OCI-LY3 (cell line): ENCODE data around the gene BICDL2.

Experiments used
- H2AFZ ChIP-seq: fragments of 200-600, 300-600 bp; shearing (Covaris generic); 2 replicates; pipeline ENCODE4 v1.6.0; 2014; ENCODE audit warnings: antibody characterized with exemption, low read depth, low read length
- H3K27ac ChIP-seq: fragments of 200-600, 300-600 bp; sonication (generic); 2 replicates; pipeline ENCODE4 v1.5.1; 2014; ENCODE audit warnings: mild to moderate bottlenecking, low read length, moderate library complexity, mixed read lengths
- H3K27me3 ChIP-seq: fragments of 200-600, 300-600 bp; sonication (generic); 2 replicates; pipeline ENCODE4 v1.6.1; 2014; ENCODE audit warnings: low read depth, low read length, mixed read lengths
- H3K36me3 ChIP-seq: fragments of 200-600, 300-600 bp; sonication (generic); replicated peaks from 2 replicates; pipeline ENCODE3; 2014; ENCODE audit warnings: low read depth, low read length, mixed read lengths
- H3K4me1 ChIP-seq: fragments of 300-600, 200-600 bp; sonication (generic); 2 replicates; pipeline ENCODE4 v1.6.1; 2014; ENCODE audit warnings: low read length, mixed read lengths
- H3K4me2 ChIP-seq: fragments of 200-600, 300-600 bp; sonication (generic); 2 replicates; pipeline ENCODE4 v1.6.1; 2014; ENCODE audit warnings: low read length, mixed read lengths
- H3K4me3 ChIP-seq: fragments of 300-600, 200-600 bp; sonication (generic); 2 replicates; pipeline ENCODE4 v1.5.1; 2014; ENCODE audit warnings: antibody characterized with exemption, mild to moderate bottlenecking, low read length, moderate library complexity
- H3K79me2 ChIP-seq: fragments of 300-600, 200-600 bp; shearing (Covaris generic); 2 replicates; pipeline ENCODE4 v1.6.1; 2014; ENCODE audit warnings: mild to moderate bottlenecking, low read length, mixed read lengths
- H3K9ac ChIP-seq: fragments of 300-600, 200-600 bp; shearing (Covaris generic); 2 replicates; pipeline ENCODE4 v1.6.0; 2014; ENCODE audit warnings: mild to moderate bottlenecking, low read length, moderate library complexity
- H3K9me3 ChIP-seq: fragments of 200-600, 300-600 bp; shearing (Covaris generic); 2 replicates; pipeline ENCODE4 v1.6.1; 2014; ENCODE audit warnings: low read length, mixed read lengths; ENCODE audit not compliant: insufficient read depth
- H4K20me1 ChIP-seq: fragments of 200-600, 300-600 bp; sonication (generic); 2 replicates; pipeline ENCODE4 v1.6.1; 2016; ENCODE audit warnings: low read length, mixed read lengths; ENCODE audit not compliant: insufficient read depth
- EZH2phosphoT487 ChIP-seq: fragments of 200-600 bp; shearing (Covaris generic); IDR thresholded peaks from 2 replicates; pipeline ENCODE4 v1.6.1; 2018; ENCODE audit warnings: antibody characterized with exemption, mixed run types, low read depth
- TF ChIP-seq, protein P1 (sequence below): fragments of 200-600, 300-600 bp; sonication (generic); IDR thresholded peaks from 2 replicates; pipeline ENCODE4 v1.5.1; 2014; ENCODE audit warnings: antibody characterized with exemption, low read length, low read depth

BICDL2 gene

DNA sequence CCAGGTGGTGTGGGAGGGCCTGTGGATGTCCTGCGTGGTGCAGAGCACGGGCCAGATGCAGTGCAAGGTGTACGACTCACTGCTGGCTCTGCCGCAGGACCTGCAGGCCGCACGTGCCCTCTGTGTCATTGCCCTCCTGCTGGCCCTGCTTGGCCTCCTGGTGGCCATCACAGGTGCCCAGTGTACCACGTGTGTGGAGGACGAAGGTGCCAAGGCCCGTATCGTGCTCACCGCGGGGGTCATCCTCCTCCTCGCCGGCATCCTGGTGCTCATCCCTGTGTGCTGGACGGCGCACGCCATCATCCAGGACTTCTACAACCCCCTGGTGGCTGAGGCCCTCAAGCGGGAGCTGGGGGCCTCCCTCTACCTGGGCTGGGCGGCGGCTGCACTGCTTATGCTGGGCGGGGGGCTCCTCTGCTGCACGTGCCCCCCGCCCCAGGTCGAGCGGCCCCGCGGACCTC is 23.2 kb downstream of the BICDL2 start:
- TF ChIP-seq, protein P1, sequence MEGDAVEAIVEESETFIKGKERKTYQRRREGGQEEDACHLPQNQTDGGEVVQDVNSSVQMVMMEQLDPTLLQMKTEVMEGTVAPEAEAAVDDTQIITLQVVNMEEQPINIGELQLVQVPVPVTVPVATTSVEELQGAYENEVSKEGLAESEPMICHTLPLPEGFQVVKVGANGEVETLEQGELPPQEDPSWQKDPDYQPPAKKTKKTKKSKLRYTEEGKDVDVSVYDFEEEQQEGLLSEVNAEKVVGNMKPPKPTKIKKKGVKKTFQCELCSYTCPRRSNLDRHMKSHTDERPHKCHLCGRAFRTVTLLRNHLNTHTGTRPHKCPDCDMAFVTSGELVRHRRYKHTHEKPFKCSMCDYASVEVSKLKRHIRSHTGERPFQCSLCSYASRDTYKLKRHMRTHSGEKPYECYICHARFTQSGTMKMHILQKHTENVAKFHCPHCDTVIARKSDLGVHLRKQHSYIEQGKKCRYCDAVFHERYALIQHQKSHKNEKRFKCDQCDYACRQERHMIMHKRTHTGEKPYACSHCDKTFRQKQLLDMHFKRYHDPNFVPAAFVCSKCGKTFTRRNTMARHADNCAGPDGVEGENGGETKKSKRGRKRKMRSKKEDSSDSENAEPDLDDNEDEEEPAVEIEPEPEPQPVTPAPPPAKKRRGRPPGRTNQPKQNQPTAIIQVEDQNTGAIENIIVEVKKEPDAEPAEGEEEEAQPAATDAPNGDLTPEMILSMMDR = no peak
- TF ChIP-seq EZH2phosphoT487 = no peak
- Histone ChIP-seq H3K27me3 (peaks cover 10% of the 10 kb centered on the region), H3K27ac (no peak overlapping the region), H2AFZ (no peak overlapping the region), H4K20me1 (no peaks in the 10 kb centered on the region), H3K4me2 (no peak overlapping the region), H3K79me2 (no peaks in the 10 kb centered on the region), H3K4me1 (no peaks in the 10 kb centered on the region), H3K9me3 (no peaks in the 10 kb centered on the region), H3K4me3 (no peak overlapping the region), H3K36me3 (no peaks in the 10 kb centered on the region), H3K9ac (no peak overlapping the region)

DNA sequence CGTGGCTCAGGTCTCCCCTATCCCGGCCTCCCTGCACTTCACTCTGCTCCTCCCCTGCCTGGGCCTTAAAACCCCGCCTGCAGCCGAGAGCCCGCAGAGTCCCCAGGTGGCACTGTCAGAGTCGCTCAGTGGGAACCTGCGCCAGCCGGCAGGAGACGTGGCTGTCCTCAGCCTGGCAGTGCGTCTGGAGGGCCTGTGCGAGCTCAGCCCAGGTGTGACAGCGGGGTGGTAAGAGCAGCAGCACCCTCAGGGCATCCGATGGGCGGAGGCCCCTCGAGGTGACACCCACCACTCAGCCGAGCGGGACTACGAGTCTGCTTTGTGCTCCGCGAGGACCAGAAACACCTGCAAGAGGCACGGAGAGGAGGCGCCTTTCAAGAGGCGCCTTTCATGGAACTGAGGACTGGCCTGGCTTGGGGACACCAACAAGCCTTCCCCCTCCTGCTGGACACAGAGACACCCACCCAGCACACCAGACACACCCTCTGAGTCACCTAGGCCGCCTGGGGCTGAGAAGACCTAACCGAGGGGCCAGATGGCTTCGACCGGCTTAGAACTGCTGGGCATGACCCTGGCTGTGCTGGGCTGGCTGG is 23.8 kb downstream of the BICDL2 start, which contains the start of gene CLDN9:
Gene CLDN9 (plus strand): TSS at position 96 of the 593 bp plus-strand sequence. CDS start 440 bp downstream, at position 536.
- no peak within 1 kb of the TSS for H3K4me3 ChIP-seq
- no peaks in the 10 kb centered on the region for H4K20me1 ChIP-seq
- TF ChIP-seq, protein P1 = no peak
- TF ChIP-seq EZH2phosphoT487 = no peak
- no peak within 1 kb of the TSS for H3K27ac ChIP-seq
- H3K9ac ChIP-seq = no peak within 1 kb of the TSS
- peaks cover 16% of the 10 kb centered on the region for H3K27me3 ChIP-seq
- no peaks in the 10 kb centered on the region for H3K4me1 ChIP-seq
- H3K36me3 ChIP-seq = no peaks in the 10 kb centered on the region
- H3K79me2 ChIP-seq = no peaks in the 10 kb centered on the region
- no peak within 1 kb of the TSS for H2AFZ ChIP-seq
- H3K4me2 ChIP-seq = no peak within 1 kb of the TSS
- H3K9me3 ChIP-seq = no peaks in the 10 kb centered on the region

- H3K4me3 ChIP-seq = no peak overlapping the region
- no peak overlapping the region for H3K4me2 ChIP-seq
- no peak overlapping the region for H3K9ac ChIP-seq
- no peak overlapping the region for H3K27ac ChIP-seq
- H3K36me3 ChIP-seq = no peaks in the 10 kb centered on the region
- H3K79me2 ChIP-seq = no peaks in the 10 kb centered on the region
- no peak for TF ChIP-seq EZH2phosphoT487
- TF ChIP-seq, protein P1 = no peak
- no peaks in the 10 kb centered on the region for H3K9me3 ChIP-seq
- no peaks in the 10 kb centered on the region for H4K20me1 ChIP-seq
- H3K27me3 ChIP-seq = peaks cover 23% of the 10 kb centered on the region
- H3K4me1 ChIP-seq = no peaks in the 10 kb centered on the region
- no peak overlapping the region for H2AFZ ChIP-seq
Measured at GRCh38 chr16:3012246-3012645, 24.5 kb downstream of the BICDL2 start.

DNA sequence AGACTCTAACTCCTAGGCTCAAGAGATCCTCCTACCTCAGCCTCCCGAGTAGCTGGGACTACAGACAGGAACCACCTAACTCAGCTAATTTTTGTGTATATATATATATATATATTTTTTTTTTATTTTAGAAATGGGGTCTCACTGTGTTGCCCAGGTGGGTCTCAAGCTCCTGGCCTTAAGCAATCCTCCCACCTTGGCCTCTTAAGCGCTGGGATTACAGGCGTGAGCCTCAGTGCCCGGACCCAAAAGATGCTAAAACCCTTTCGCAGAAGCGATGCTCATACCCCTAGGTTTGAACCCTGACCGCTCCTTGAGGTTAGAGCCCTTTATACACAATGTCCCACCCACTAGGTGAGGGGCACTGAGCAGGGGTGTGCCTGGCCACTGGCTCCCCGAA is 26.2 kb downstream of the BICDL2 start:
- Histone ChIP-seq H3K36me3 (no peaks in the 10 kb centered on the region), H3K27me3 (peaks cover 36% of the 10 kb centered on the region), H3K4me3 (no peak overlapping the region), H2AFZ (no peak overlapping the region), H3K9ac (no peak overlapping the region), H3K79me2 (no peaks in the 10 kb centered on the region), H4K20me1 (no peaks in the 10 kb centered on the region), H3K27ac (no peak overlapping the region), H3K9me3 (no peaks in the 10 kb centered on the region), H3K4me1 (no peaks in the 10 kb centered on the region), H3K4me2 (no peak overlapping the region)
- TF ChIP-seq EZH2phosphoT487 = no peak
- TF ChIP-seq, protein P1 = no peak
